Measurements from ENCODE around the gene ZFPM1. TPM values are rescaled to one million over a fixed set of nuclear protein-coding genes. Genes with fewer than 3 reads are reported as not detected.

The ZFPM1 gene
- total RNA-seq, 4 donors from 2014 or later: 0.31 to 0.71 (median 0.56) TPM

DNA sequence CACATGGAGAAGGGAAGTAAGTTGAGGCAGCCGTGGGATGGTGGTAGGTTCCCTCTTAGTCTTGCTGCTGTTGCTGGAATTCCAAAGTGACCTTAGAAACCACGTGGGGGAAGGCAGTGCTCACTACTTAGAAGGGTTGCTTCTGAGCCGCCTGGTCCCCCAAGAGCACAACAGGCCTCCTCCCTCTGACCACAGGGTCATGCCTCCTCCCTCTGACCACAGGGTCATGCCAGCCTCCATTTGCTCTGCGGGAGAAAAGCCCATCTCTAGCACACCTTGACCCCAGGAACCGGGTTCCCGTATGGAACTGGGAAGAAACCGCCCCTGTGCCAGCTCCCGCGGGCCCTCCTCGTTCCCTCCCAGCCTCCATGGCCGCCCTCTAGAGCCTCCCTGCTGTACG is 13.4 kb upstream of the ZFPM1 start:
- ATAC-seq (no peak), DNase-seq (no peak)
- no peaks in the 10 kb centered on the region for H3K4me1 ChIP-seq
- TF ChIP-seq POLR2A (IDR thresholded peaks at IDR 0.05) (no peak), CTCF (IDR thresholded peaks at IDR 0.05 in 4 of 5, conservative IDR thresholded peaks at IDR 0.05 in 1 of 5) (no peak)
- in situ Hi-C loops (cut with MboI; ENCODE audit: low sequenced_read_pairs in 4 of 4): loop anchor here in 1 of 4 donors (25.0 kb wide), 1 partner anchor 123 kb away; the partner anchor contains the start of gene ZC3H18
- no peak overlapping the region for H3K4me3 ChIP-seq
- intact Hi-C loops (cut with DNase I; ENCODE audit: low total_unique reads): loop anchor here (10.0 kb wide), 1 partner anchor 455 kb away; no protein-coding TSS in a partner anchor
- no peaks in the 10 kb centered on the region for H3K36me3 ChIP-seq
- no peaks in the 10 kb centered on the region for H3K9me3 ChIP-seq
- no peaks in the 10 kb centered on the region for H3K27me3 ChIP-seq
- H3K27ac ChIP-seq: no peak overlapping the region

DNA sequence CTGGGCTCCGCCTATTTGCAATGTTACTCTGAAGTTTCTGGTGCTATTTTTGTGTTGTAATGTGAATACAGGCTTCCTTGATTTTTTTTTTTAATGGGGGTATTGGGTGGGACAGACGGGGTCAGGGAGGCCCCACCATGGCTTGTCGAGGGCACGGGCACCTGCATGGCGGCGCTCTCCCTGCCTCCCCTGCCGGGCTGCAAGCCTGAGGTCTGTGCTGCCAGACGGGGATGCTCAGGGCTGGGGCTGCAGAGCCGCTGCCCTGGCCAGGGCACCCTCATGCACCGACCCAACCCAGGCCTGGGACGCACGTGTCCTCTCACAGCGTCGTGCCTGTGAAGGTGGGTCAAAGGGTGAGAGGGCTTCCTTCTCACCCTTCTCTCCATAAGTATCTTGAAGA is 13.0 kb upstream of the ZFPM1 start:
- no peak for ATAC-seq
- intact Hi-C loops (cut with DNase I; ENCODE audit: low total_unique reads) (no loop called here), in situ Hi-C loops (cut with MboI; ENCODE audit: low sequenced_read_pairs in 4 of 4) (loop anchor here in 1 of 4 donors (25.0 kb wide), 1 partner anchor 122 kb away; the partner anchor contains the start of gene ZC3H18)
- Histone ChIP-seq H3K9me3 (no peaks in the 10 kb centered on the region), H3K27me3 (no peaks in the 10 kb centered on the region), H3K27ac (no peak overlapping the region), H3K4me3 (no peak overlapping the region), H3K36me3 (no peaks in the 10 kb centered on the region), H3K4me1 (no peaks in the 10 kb centered on the region)
- TF ChIP-seq POLR2A (IDR thresholded peaks at IDR 0.05) (no peak), CTCF (IDR thresholded peaks at IDR 0.05 in 4 of 5, conservative IDR thresholded peaks at IDR 0.05 in 1 of 5) (no peak)
- no peak for DNase-seq

DNA sequence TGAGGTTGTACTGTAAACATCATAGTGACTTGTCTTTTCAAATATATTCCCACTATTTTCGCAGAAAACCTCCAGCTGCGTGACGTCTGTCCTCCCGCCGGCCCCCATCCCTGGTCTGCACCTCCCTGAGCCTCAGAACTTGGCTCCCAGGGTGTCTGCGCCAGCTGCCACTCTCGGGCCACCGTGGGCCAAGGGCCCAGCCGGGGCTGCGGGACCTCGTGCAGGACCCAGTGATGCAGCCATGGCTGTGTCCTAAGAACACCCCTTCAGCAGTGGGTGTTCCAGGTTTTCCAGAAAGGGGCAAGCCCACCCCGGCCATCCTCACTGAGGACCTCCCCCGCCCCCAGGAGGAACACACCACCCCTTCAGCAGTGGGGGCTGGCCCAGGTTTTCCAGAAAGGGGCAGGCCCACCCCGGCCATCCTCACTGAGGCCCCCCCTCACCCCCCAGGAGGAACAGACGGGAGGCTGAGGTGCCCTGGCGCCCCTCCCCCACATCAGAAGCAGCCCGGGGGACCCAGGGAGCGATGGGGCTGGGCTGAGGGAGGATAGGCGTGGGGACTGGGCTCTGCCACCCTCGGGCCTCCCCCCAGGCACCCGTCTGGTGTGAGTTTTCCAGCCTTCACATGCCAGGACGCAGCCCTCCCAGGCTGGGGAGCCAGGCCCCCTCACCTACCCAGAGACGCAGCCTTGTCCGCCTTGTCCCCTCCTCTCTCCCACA is 12.2 kb upstream of the ZFPM1 start:
- Histone ChIP-seq H3K36me3 (no peaks in the 10 kb centered on the region), H3K27ac (no peak overlapping the region), H3K27me3 (no peaks in the 10 kb centered on the region), H3K4me3 (no peak overlapping the region), H3K9me3 (no peaks in the 10 kb centered on the region), H3K4me1 (no peaks in the 10 kb centered on the region)
- TF ChIP-seq CTCF (IDR thresholded peaks at IDR 0.05 in 4 of 5, conservative IDR thresholded peaks at IDR 0.05 in 1 of 5) (no peak), POLR2A (IDR thresholded peaks at IDR 0.05) (no peak)
- no peak for DNase-seq
- in situ Hi-C loops (cut with MboI; ENCODE audit: low sequenced_read_pairs in 4 of 4) (loop anchor here in 1 of 4 donors (25.0 kb wide), 1 partner anchor 121 kb away; the partner anchor contains the start of gene ZC3H18), intact Hi-C loops (cut with DNase I; ENCODE audit: low total_unique reads) (no loop called here)
- ATAC-seq: no peak

DNA sequence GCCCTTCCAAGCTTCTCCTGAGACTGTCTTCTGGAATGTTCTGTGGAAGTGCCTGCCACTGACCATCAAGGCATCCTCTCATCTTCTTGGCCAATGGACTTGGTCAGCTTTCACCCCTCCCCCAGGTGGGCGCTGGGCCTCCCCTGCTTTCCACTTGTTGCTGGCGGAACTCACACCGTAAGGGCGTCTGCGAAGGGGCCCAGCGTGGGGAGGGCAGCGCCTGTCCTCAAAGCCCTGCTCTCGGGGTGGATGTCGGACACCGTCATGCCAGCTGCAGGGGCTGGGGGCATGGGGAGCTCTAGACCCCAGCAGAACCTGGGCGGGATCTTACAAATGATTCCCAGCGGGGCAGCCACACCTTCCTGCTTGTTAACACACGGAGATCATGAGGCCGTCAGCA is 11.6 kb upstream of the ZFPM1 start:
- no peaks in the 10 kb centered on the region for H3K4me1 ChIP-seq
- intact Hi-C loops (cut with DNase I; ENCODE audit: low total_unique reads): no loop called here
- in situ Hi-C loops (cut with MboI; ENCODE audit: low sequenced_read_pairs in 4 of 4): loop anchor here in 1 of 4 donors (25.0 kb wide), 1 partner anchor 121 kb away; the partner anchor contains the start of gene ZC3H18
- H3K27ac ChIP-seq: no peak overlapping the region
- no peak for TF ChIP-seq CTCF (IDR thresholded peaks at IDR 0.05 in 4 of 5, conservative IDR thresholded peaks at IDR 0.05 in 1 of 5)
- TF ChIP-seq POLR2A (IDR thresholded peaks at IDR 0.05): no peak
- H3K4me3 ChIP-seq: no peak overlapping the region
- no peaks in the 10 kb centered on the region for H3K9me3 ChIP-seq
- no peak for ATAC-seq
- H3K36me3 ChIP-seq: no peaks in the 10 kb centered on the region
- no peak for DNase-seq
- no peaks in the 10 kb centered on the region for H3K27me3 ChIP-seq
